GM12878 (cell line): Measurements from ENCODE around the gene SAC3D1. TPM values are rescaled to one million over a fixed set of nuclear protein-coding genes. Genes with fewer than 3 reads are reported as not detected.

ENCODE experiments used
- ATAC-seq: fragments of 200-7000 bp; cut with Tn5 transposase; 3 replicates; pipeline ENCODE4 v1.9.1; 2020; ENCODE audit warnings: mild to moderate bottlenecking, moderate library complexity
- BruUV-seq: library from RNA; stranded (reverse); fragments of 400-500 nt; replicated peaks from 2 replicates; lab custom pipeline; 2021; lab: Mats Ljungman, UMichigan
- CTCF ChIA-PET: fragments of 300-600 bp; sonication (Branson Sonifier 250); formaldehyde crosslinking; extraction: SDS; loops from one replicate; lab custom pipeline; 2021; ENCODE audit warnings: inconsistent platforms; lab: Yijun Ruan, JAX
- POLR2A ChIA-PET: fragments of 350-600 bp; formaldehyde crosslinking; extraction: SDS; loops from one replicate; lab custom pipeline; 2021; ENCODE audit warnings: inconsistent platforms; lab: Charles Lee
- RAD21 ChIA-PET: fragments of 300-600 bp; sonication (Branson Sonifier 250); formaldehyde crosslinking; loops from one replicate; lab custom pipeline; 2023; ENCODE audit warnings: antibody characterized with exemption; ENCODE audit not compliant: unreplicated experiment; lab: Charles Lee
- SMC1A ChIA-PET: fragments of 300-600 bp; sonication (Branson Sonifier 250); formaldehyde crosslinking; loops from one replicate; lab custom pipeline; 2023; ENCODE audit not compliant: unreplicated experiment, uncharacterized antibody; lab: Charles Lee
- DNase-seq: peaks from one replicate; pipeline ENCODE4 v3.0.0-alpha.2; 2011; ENCODE audit warnings: low read depth, low spot score
- FAIRE-seq: peaks from 3 replicates; lab custom pipeline; 2011; peaks lifted over from hg19 to GRCh38; lab: Jason Lieb, UNC
- H2AFZ ChIP-seq: 2 replicates; pipeline ENCODE4 v1.6.0; 2011; ENCODE audit warnings: low read depth, low read length, control low read depth; ENCODE audit not compliant: control insufficient read depth
- H3K27ac ChIP-seq: 2 replicates; pipeline ENCODE4 v1.5.1; 2011; ENCODE audit warnings: control low read depth; ENCODE audit not compliant: control insufficient read depth, insufficient read depth
- H3K27me3 ChIP-seq, 2 experiments: replicated peaks in 1 of 2; 2 replicates each; pipeline versions ENCODE4 v1.6.0 to v1.6.1; 2011; ENCODE audit warnings: low read length in 1 of 2; ENCODE audit not compliant: control insufficient read depth in 2 of 2, insufficient read depth in 2 of 2
- H3K36me3 ChIP-seq, 2 experiments: 2 replicates each; pipeline ENCODE4 v1.5.1; 2011; ENCODE audit warnings: low read length in 1 of 2; ENCODE audit not compliant: control insufficient read depth in 2 of 2, insufficient read depth in 2 of 2
- H3K4me1 ChIP-seq: 2 replicates; pipeline ENCODE4 v1.6.1; 2011; ENCODE audit warnings: mild to moderate bottlenecking, low read length, moderate library complexity, mixed read lengths; ENCODE audit not compliant: control insufficient read depth, insufficient read depth
- H3K4me2 ChIP-seq: 2 replicates; pipeline ENCODE4 v1.6.0; 2011; ENCODE audit warnings: control low read depth; ENCODE audit not compliant: control insufficient read depth, insufficient read depth
- H3K4me3 ChIP-seq: fragments of 200-600 bp; sonication (generic); 2 replicates; pipeline ENCODE4 v1.5.1; 2016
- H3K79me2 ChIP-seq: 2 replicates; pipeline ENCODE4 v1.6.0; 2011; ENCODE audit warnings: low read length; ENCODE audit not compliant: control insufficient read depth, insufficient read depth
- H3K9ac ChIP-seq: 2 replicates; pipeline ENCODE4 v1.8.0; 2011; ENCODE audit warnings: low read length, control low read depth, mixed read lengths; ENCODE audit not compliant: control insufficient read depth, insufficient read depth
- H3K9me3 ChIP-seq: replicated peaks from 3 replicates; pipeline ENCODE4 v1.5.1; 2011; ENCODE audit warnings: mild to moderate bottlenecking, low read length; ENCODE audit not compliant: control insufficient read depth, insufficient read depth
- H4K20me1 ChIP-seq: 2 replicates; pipeline ENCODE4 v1.6.0; 2011; ENCODE audit not compliant: control insufficient read depth, insufficient read depth
- BRCA1 ChIP-seq: IDR thresholded peaks from 2 replicates; pipeline ENCODE4 v1.6.1; 2011; ENCODE audit warnings: low read depth, low read length, improper control_type of control experiment
- HDAC2 ChIP-seq: fragments of 200-600 bp; sonication (generic); IDR thresholded peaks from 2 replicates; pipeline ENCODE4 v1.6.1; 2017
- IRF3 ChIP-seq: fragments of 450-650 bp; IDR thresholded peaks from 2 replicates; pipeline ENCODE4 v1.6.1; 2014; ENCODE audit warnings: mild to moderate bottlenecking
- KDM1A ChIP-seq: fragments of 200-600 bp; sonication (generic); IDR thresholded peaks from 2 replicates; pipeline ENCODE4 v1.6.1; 2016; ENCODE audit warnings: borderline replicate concordance
- MAX ChIP-seq: IDR thresholded peaks from 2 replicates; pipeline ENCODE4 v1.6.1; 2012; ENCODE audit warnings: low read depth, low read length, improper control_type of control experiment
- MLLT1 ChIP-seq: fragments of 450-650 bp; IDR thresholded peaks from 2 replicates; pipeline ENCODE4 v1.6.1; 2016; ENCODE audit warnings: mild to moderate bottlenecking
- MTA3 ChIP-seq: IDR thresholded peaks from 2 replicates; pipeline ENCODE4 v1.6.1; 2012; ENCODE audit warnings: low read length, inconsistent platforms, borderline replicate concordance
- NRF1 ChIP-seq: conservative IDR thresholded peaks from 2 replicates; pipeline ENCODE4 v1.6.1; 2011; ENCODE audit warnings: mild to moderate bottlenecking, low read depth, low read length, improper control_type of control experiment
- POLR2AphosphoS5 ChIP-seq: IDR thresholded peaks from 2 replicates; pipeline ENCODE4 v1.6.1; 2011; ENCODE audit warnings: mild to moderate bottlenecking, low read length, inconsistent platforms
- RAD51 ChIP-seq: fragments of 450-650 bp; IDR thresholded peaks from 2 replicates; pipeline ENCODE4 v1.6.1; 2016; ENCODE audit warnings: moderate library complexity, mild to moderate bottlenecking, inconsistent platforms
- RUNX3 ChIP-seq: IDR thresholded peaks from 2 replicates; pipeline ENCODE4 v1.6.1; 2012; ENCODE audit warnings: low read length, inconsistent platforms
- SMAD5 ChIP-seq: IDR thresholded peaks from 2 replicates; pipeline ENCODE4 v1.6.1; 2016; ENCODE audit warnings: antibody characterized with exemption, low read depth
- USF2 ChIP-seq: IDR thresholded peaks from 2 replicates; pipeline ENCODE4 v1.6.1; 2011; ENCODE audit warnings: low read depth, low read length, improper control_type of control experiment, borderline replicate concordance
- YY1 ChIP-seq: IDR thresholded peaks from 2 replicates; pipeline ENCODE4 v1.6.1; 2011; ENCODE audit warnings: low read depth, mild to moderate bottlenecking, low read length
- ZNF217 ChIP-seq: fragments of 450-650 bp; IDR thresholded peaks from 2 replicates; pipeline ENCODE4 v1.6.1; 2017; ENCODE audit warnings: antibody characterized with exemption, mild to moderate bottlenecking
- ZNF24 ChIP-seq: fragments of 450-650 bp; IDR thresholded peaks from 2 replicates; pipeline ENCODE4 v1.6.1; 2017; ENCODE audit warnings: antibody characterized with exemption, mild to moderate bottlenecking
- WGBS: methylation state at CpG from one replicate; pipeline ENCODE4 v1.1.6; 2016; ENCODE audit warnings: low lambda C conversion rate; ENCODE audit not compliant: insufficient replicate concordance, insufficient coverage; ENCODE audit errors: missing lambda C conversion rate; 5-methylcytosine and 5-hydroxymethylcytosine counted together
- in situ Hi-C: fragments of 300-500 bp; cut with MboI; formaldehyde crosslinking; loops from 9 replicates; pipeline ENCODE4 v1.14.3; 2018; ENCODE audit warnings: mixed read lengths
- intact Hi-C: fragments of 100-400 bp; cut with micrococcal nuclease; formaldehyde crosslinking; loops from one replicate; pipeline ENCODE4 v1.14.2; 2022; ENCODE audit not compliant: unreplicated experiment
- polyA plus RNA-seq, 11 experiments: library from polyadenylated mRNA; depleted of rRNA in 4 of 11; unstranded in 6 of 11; stranded (reverse) in 5 of 11; fragments of >200 nt; fragmentation: Nextera tagmentation in 4 of 11; fragmentation: Illumina TruSeq in 1 of 11; extraction: Ambion mirVana in 4 of 11; extraction: Trizol in 1 of 11; gene quantifications; 1 replicate in 1 of 11; 2 replicates in 10 of 11; pipeline versions ENCODE4 v1.2.1 to v1.2.3, GENCODE V29; 2011 to 2016; ENCODE audit warnings: inconsistent platforms in 2 of 11, missing spikeins in 2 of 11, low read depth in 1 of 11
- total RNA-seq, 4 experiments: library from RNA; depleted of rRNA in 3 of 4; stranded (reverse); fragments of >200 nt in 3 of 4; fragmentation: Illumina TruSeq in 1 of 4; extraction: Trizol in 1 of 4; gene quantifications; 2 replicates each; pipeline versions ENCODE4 v1.2.1 to v1.2.3, GENCODE V29; 2013 to 2021
- TF ChIP-seq, protein P1 (sequence below): IDR thresholded peaks from 2 replicates; pipeline ENCODE4 v1.6.1; 2011; ENCODE audit warnings: borderline replicate concordance, low read depth, mild to moderate bottlenecking, moderate library complexity, mixed read lengths, low read length; ENCODE audit not compliant: insufficient read depth; ENCODE audit errors: extremely low read length
- TF ChIP-seq, protein P2 (sequence below): IDR thresholded peaks from 2 replicates; pipeline ENCODE4 v1.6.1; 2011; ENCODE audit warnings: low read depth, mild to moderate bottlenecking, low read length, moderate library complexity, borderline replicate concordance; ENCODE audit errors: extremely low read depth

Gene SAC3D1
- total and polyA plus RNA-seq, 10 of the 15 experiments (the other 5 are each of a cell fraction or from before 2014, with no cell fraction given), result 0.16 to 44.6 (median 12.1) TPM

DNA sequence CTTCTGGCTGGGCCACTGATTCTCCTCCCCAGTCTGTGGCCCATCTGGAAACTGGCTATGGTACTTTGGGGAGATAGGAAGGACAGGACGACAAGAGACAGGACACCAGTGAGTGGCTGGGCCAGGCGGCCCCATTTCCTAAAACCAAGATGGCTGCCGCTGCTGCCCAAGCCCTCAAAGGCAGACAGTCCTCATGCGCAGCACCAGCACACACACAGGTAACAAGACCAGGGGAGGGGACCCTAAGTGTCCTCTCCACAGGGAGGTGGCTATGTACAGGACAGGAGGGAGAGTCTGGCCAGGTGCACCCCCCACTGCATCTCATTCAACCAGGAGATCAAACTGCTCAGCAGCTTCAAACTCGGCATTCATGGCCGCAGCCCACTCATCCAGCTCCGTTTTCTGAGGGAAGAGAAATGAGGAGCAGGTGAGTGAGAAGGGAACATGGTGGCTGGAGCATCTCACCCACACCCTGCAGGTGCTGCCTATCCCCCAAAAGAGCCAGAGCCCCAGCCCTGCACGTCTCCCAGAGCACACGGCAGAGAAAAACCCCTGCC, 37.9 kb downstream of the SAC3D1 start:
- WGBS, result 80% methylated on average over 9 of the region's 9 CpGs
- Histone ChIP-seq H3K79me2 (peaks cover 56% of the 10 kb centered on the region), H3K9me3 (no peaks in the 10 kb centered on the region), H2AFZ (peak overlapping the region; percentile 65), H3K4me2 (peak overlapping the region; percentile 67), H3K36me3 (peaks cover 5 to 13% of the 10 kb centered on the region in 2 experiments; a peak in 3 of 4 replicates), H3K27me3 (no peaks in the 10 kb centered on the region), H4K20me1 (no peaks in the 10 kb centered on the region), H3K4me3 (peak overlapping the region; percentile 59), H3K4me1 (peaks cover 31% of the 10 kb centered on the region), H3K27ac (peak overlapping the region; percentile 66), H3K9ac (peak overlapping the region; percentile 27)
- POLR2A ChIA-PET, result interaction anchor here (0.6 to 2.2 kb wide), 9 partner anchors 10 to 168 kb away, joined by 3 to 8 read pairs (median 4); partner anchors contain the start of gene SAC3D1
- RAD21 ChIA-PET, result interaction anchor here (0.7 to 3.0 kb wide), 9 partner anchors 10 to 66 kb away, joined by 3 to 8 read pairs (median 3); partner anchors contain the start of genes ARL2, SAC3D1 and TM7SF2
- DNase-seq (no peak), ATAC-seq (peak; percentile 27), FAIRE-seq (no peak)
- CTCF ChIA-PET, result interaction anchor here (0.6 to 1.9 kb wide), 16 partner anchors 10 to 231 kb away, joined by 3 to 9 read pairs (median 4); partner anchors contain the start of genes ARL2 and SAC3D1
- SMC1A ChIA-PET, result interaction anchor here (0.9 to 2.3 kb wide), 4 partner anchors 10 to 64 kb away, joined by 3 to 9 read pairs (median 3); partner anchors contain the start of gene ARL2
- intact Hi-C loops, result loop anchor here (1.0 to 5.0 kb wide), 3 partner anchors 37 to 65 kb away; partner anchors contain the start of genes ARL2, SAC3D1 and SNX15
- in situ Hi-C loops, result no loop called here
- no TSS peak for BruUV-seq
- TF ChIP-seq ZNF24 (no peak), RUNX3 (no peak), YY1 (peak; percentile 91), MAX (0 out of 2 replicates have a peak, but pooled peaks have one; percentile 3), MTA3 (no peak), NRF1 (no peak), RAD51 (no peak), ZNF217 (no peak), BRCA1 (no peak), MLLT1 (peak; percentile 90), USF2 (no peak), IRF3 (no peak), SMAD5 (no peak), KDM1A (no peak), POLR2AphosphoS5 (0 out of 2 replicates have a peak, but pooled peaks have one; percentile 38), HDAC2 (no peak)
- TF ChIP-seq, protein P1, sequence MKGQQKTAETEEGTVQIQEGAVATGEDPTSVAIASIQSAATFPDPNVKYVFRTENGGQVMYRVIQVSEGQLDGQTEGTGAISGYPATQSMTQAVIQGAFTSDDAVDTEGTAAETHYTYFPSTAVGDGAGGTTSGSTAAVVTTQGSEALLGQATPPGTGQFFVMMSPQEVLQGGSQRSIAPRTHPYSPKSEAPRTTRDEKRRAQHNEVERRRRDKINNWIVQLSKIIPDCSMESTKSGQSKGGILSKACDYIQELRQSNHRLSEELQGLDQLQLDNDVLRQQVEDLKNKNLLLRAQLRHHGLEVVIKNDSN, result no peak
- TF ChIP-seq, protein P2, sequence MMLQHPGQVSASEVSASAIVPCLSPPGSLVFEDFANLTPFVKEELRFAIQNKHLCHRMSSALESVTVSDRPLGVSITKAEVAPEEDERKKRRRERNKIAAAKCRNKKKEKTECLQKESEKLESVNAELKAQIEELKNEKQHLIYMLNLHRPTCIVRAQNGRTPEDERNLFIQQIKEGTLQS, result no peak
